GM18502 (cell line): Measurements from ENCODE around the gene POU2F3.

Source experiments
- ATAC-seq: cut with Tn5 transposase; IDR thresholded peaks from one replicate; pipeline ENCODE4 v1.9.1; 2021; ENCODE audit warnings: mild to moderate bottlenecking; ENCODE audit not compliant: unreplicated experiment, poor library complexity

Gene POU2F3

GRCh38 chr11:120224361-120224760, 15.6 kb upstream of the POU2F3 start:
- no peak for ATAC-seq

GRCh38 chr11:120224972-120225909, 14.7 kb upstream of the POU2F3 start:
- no peak for ATAC-seq

GRCh38 chr11:120226242-120226641, 13.7 kb upstream of the POU2F3 start:
- ATAC-seq, result no peak

- ATAC-seq, result no peak
Measured at GRCh38 chr11:120226714-120227113, 13.2 kb upstream of the POU2F3 start.

GRCh38 chr11:120227228-120227852, 12.6 kb upstream of the POU2F3 start:
- no peak for ATAC-seq

GRCh38 chr11:120228794-120229384, 11.1 kb upstream of the POU2F3 start:
- no peak for ATAC-seq

- no peak for ATAC-seq
Measured at GRCh38 chr11:120229451-120230424, 10.2 kb upstream of the POU2F3 start.

GRCh38 chr11:120230433-120231071, 9.4 kb upstream of the POU2F3 start:
- no peak for ATAC-seq

GRCh38 chr11:120231963-120232362, 8.0 kb upstream of the POU2F3 start:
- ATAC-seq, result no peak

- ATAC-seq, result no peak
Measured at GRCh38 chr11:120233207-120233803, 6.6 kb upstream of the POU2F3 start.

- no peak for ATAC-seq
Measured at GRCh38 chr11:120235024-120235628, 4.8 kb upstream of the POU2F3 start.

GRCh38 chr11:120236169-120237107, 3.5 kb upstream of the POU2F3 start:
- no peak for ATAC-seq

GRCh38 chr11:120238968-120239620, 846 bp upstream of the POU2F3 start:
- ATAC-seq, result no peak

GRCh38 chr11:120240866-120241265, 926 bp downstream of the POU2F3 start:
- no peak for ATAC-seq

GRCh38 chr11:120241277-120241676, 1.3 kb downstream of the POU2F3 start:
- no peak for ATAC-seq

GRCh38 chr11:120243221-120243620, 3.3 kb downstream of the POU2F3 start:
- no peak for ATAC-seq
